Measurements from ENCODE around the gene SLC5A11.

Gene SLC5A11

GRCh38 chr16:24920568-24920967 lies 74.8 kb downstream of the SLC5A11 start:
- no peak for TF ChIP-seq CSDC2 (CRISPR knock-in tag; IDR thresholded peaks at IDR 0.05)
- TF ChIP-seq TCF4 (CRISPR knock-in tag; IDR thresholded peaks at IDR 0.05; ENCODE audit: borderline replicate concordance) = no peak
- TF ChIP-seq ZNF70 (CRISPR knock-in tag; IDR thresholded peaks at IDR 0.05) = no peak
- TF ChIP-seq PATZ1 (CRISPR knock-in tag; IDR thresholded peaks at IDR 0.05; ENCODE audit: borderline replicate concordance) = no peak
- no peak for TF ChIP-seq CSRNP3 (CRISPR knock-in tag; IDR thresholded peaks at IDR 0.05)
- no peak for TF ChIP-seq SNAI2 (CRISPR knock-in tag; IDR thresholded peaks at IDR 0.05)
- no peak for TF ChIP-seq ZNF8 (CRISPR knock-in tag; IDR thresholded peaks at IDR 0.05)
- ATAC-seq = no peak

GRCh38 chr16:24921229-24921628 lies 75.5 kb downstream of the SLC5A11 start:
- no peak for ATAC-seq
- TF ChIP-seq ESRRG (CRISPR knock-in tag; IDR thresholded peaks at IDR 0.05) (no peak), TOX (CRISPR knock-in tag; IDR thresholded peaks at IDR 0.05; ENCODE audit: borderline replicate concordance) (no peak), TCF4 (CRISPR knock-in tag; IDR thresholded peaks at IDR 0.05; ENCODE audit: borderline replicate concordance) (no peak), OSR1 (CRISPR knock-in tag; IDR thresholded peaks at IDR 0.05) (no peak), BACH2 (CRISPR knock-in tag; IDR thresholded peaks at IDR 0.05; ENCODE audit: borderline replicate concordance) (no peak), ZFP3 (CRISPR knock-in tag; IDR thresholded peaks at IDR 0.05) (no peak), ZNF8 (CRISPR knock-in tag; IDR thresholded peaks at IDR 0.05) (no peak), PPARA (CRISPR knock-in tag; IDR thresholded peaks at IDR 0.05; ENCODE audit: borderline replicate concordance) (no peak), CREB5 (CRISPR knock-in tag; IDR thresholded peaks at IDR 0.05; ENCODE audit: low read depth) (no peak)

DNA sequence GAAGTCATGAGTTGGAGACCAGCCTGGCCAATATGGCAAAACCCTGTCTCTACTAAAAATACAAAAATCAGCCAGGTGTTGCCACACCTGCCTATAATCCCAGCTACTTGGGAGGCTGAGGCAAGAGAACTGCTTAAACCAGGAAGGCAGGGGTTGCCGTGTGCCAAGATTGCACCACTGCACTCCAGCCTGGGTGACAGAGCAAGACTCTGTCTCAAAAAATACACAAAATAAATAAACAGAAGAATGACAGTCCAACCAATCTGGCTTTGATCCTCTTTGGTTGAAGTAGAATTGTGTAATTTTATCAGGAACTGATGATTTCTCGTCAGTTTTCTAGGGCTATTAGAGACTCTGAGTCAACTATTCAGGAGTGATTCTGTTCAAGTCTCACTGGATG lies 79.4 kb downstream of the SLC5A11 start:
- TF ChIP-seq GLIS3 (CRISPR knock-in tag; IDR thresholded peaks at IDR 0.05) (no peak), PATZ1 (CRISPR knock-in tag; IDR thresholded peaks at IDR 0.05; ENCODE audit: borderline replicate concordance) (no peak), TOX (CRISPR knock-in tag; IDR thresholded peaks at IDR 0.05; ENCODE audit: borderline replicate concordance) (no peak), PPARA (CRISPR knock-in tag; IDR thresholded peaks at IDR 0.05; ENCODE audit: borderline replicate concordance) (no peak), BACH2 (CRISPR knock-in tag; IDR thresholded peaks at IDR 0.05; ENCODE audit: borderline replicate concordance) (no peak), ZFP30 (CRISPR knock-in tag; IDR thresholded peaks at IDR 0.05) (no peak), OSR1 (CRISPR knock-in tag; IDR thresholded peaks at IDR 0.05) (no peak), ZNF70 (CRISPR knock-in tag; IDR thresholded peaks at IDR 0.05) (no peak), TCF4 (CRISPR knock-in tag; IDR thresholded peaks at IDR 0.05; ENCODE audit: borderline replicate concordance) (no peak), ARNTL (CRISPR knock-in tag; IDR thresholded peaks at IDR 0.05; ENCODE audit: borderline replicate concordance, low read depth) (no peak)
- no peak for ATAC-seq

DNA sequence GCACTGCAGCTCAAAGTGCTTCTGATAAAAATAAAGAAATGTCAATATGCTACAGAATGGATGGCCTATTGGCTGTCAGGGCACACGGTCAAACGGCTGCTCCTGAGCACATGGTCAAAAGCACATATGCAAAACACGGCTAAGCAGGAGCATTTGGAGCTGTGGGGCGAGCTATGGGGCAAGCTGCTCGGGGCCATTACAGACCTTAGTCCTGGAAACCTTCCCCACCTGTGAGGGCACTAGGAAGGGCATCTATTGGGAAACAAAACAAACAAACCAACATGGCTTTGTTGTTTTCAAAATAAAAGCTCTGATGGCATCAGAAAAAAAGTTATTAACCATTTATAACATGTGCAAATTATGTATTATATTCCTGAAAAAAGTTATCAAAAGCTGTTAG lies 83.6 kb downstream of the SLC5A11 start:
- ATAC-seq = no peak
- TF ChIP-seq ZNF70 (CRISPR knock-in tag; IDR thresholded peaks at IDR 0.05) (no peak), POU6F1 (CRISPR knock-in tag; IDR thresholded peaks at IDR 0.05; ENCODE audit: borderline replicate concordance, low read depth) (no peak), PATZ1 (CRISPR knock-in tag; IDR thresholded peaks at IDR 0.05; ENCODE audit: borderline replicate concordance) (no peak), ARNTL (CRISPR knock-in tag; IDR thresholded peaks at IDR 0.05; ENCODE audit: borderline replicate concordance, low read depth) (no peak), TCF4 (CRISPR knock-in tag; IDR thresholded peaks at IDR 0.05; ENCODE audit: borderline replicate concordance) (no peak), RARB (CRISPR knock-in tag; IDR thresholded peaks at IDR 0.05) (no peak), TOX (CRISPR knock-in tag; IDR thresholded peaks at IDR 0.05; ENCODE audit: borderline replicate concordance) (no peak), TSHZ2 (CRISPR knock-in tag; IDR thresholded peaks at IDR 0.05) (no peak), SNAI2 (CRISPR knock-in tag; IDR thresholded peaks at IDR 0.05) (no peak), ESRRG (CRISPR knock-in tag; IDR thresholded peaks at IDR 0.05) (no peak), ZC3H10 (CRISPR knock-in tag; IDR thresholded peaks at IDR 0.05) (no peak), PPARA (CRISPR knock-in tag; IDR thresholded peaks at IDR 0.05; ENCODE audit: borderline replicate concordance) (no peak), ZFP3 (CRISPR knock-in tag; IDR thresholded peaks at IDR 0.05) (no peak), ISL1 (CRISPR knock-in tag; IDR thresholded peaks at IDR 0.05) (no peak)
